H1 (cell line): ENCODE results near the gene SEC14L6. TPM values are rescaled to one million over a fixed set of nuclear protein-coding genes. Genes with fewer than 3 reads are reported as not detected.

Experiments
- CTCF ChIA-PET: fragments of 300-600 bp; sonication (Branson Sonifier 250); formaldehyde crosslinking; loops from one replicate; lab custom pipeline; 2021; ENCODE audit not compliant: partially characterized antibody; lab: Charles Lee
- POLR2A ChIA-PET: fragments of 300-600 bp; sonication (Branson Sonifier 250); formaldehyde crosslinking; loops from one replicate; lab custom pipeline; 2021; ENCODE audit warnings: inconsistent platforms; ENCODE audit not compliant: partially characterized antibody; lab: Charles Lee
- DNase-seq, 2 experiments: peaks; one replicate each; pipeline versions ENCODE4 v3.0.0 to v3.0.0-alpha.2; 2010 to 2022; ENCODE audit warnings: low spot score in 2 of 2, low read depth in 1 of 2, mixed read lengths in 1 of 2
- FAIRE-seq: peaks from 2 replicates; lab custom pipeline; 2011; peaks lifted over from hg19 to GRCh38; lab: Jason Lieb, UNC
- H2AFZ ChIP-seq: 2 replicates; pipeline ENCODE4 v1.8.1; 2012; ENCODE audit warnings: low read length, inconsistent platforms
- H2AK5ac ChIP-seq: 2 replicates; pipeline ENCODE4 v1.6.1; 2013; ENCODE audit warnings: low read depth, low read length
- H2BK120ac ChIP-seq: replicated peaks from 2 replicates; pipeline ENCODE3; 2013; ENCODE audit warnings: low read depth, low read length, inconsistent platforms
- H2BK12ac ChIP-seq: 2 replicates; pipeline ENCODE4 v1.6.1; 2013; ENCODE audit warnings: low read depth, low read length
- H2BK15ac ChIP-seq: 2 replicates; pipeline ENCODE4 v1.6.1; 2013; ENCODE audit warnings: low read length
- H2BK20ac ChIP-seq: 2 replicates; pipeline ENCODE4 v1.6.1; 2013; ENCODE audit warnings: low read length
- H2BK5ac ChIP-seq: 2 replicates; pipeline ENCODE4 v1.6.1; 2013; ENCODE audit warnings: low read depth, low read length
- H3K14ac ChIP-seq: 2 replicates; pipeline ENCODE4 v1.6.1; 2013; ENCODE audit warnings: inconsistent platforms; ENCODE audit not compliant: insufficient read length
- H3K18ac ChIP-seq: 2 replicates; pipeline ENCODE4 v1.6.1; 2013; ENCODE audit warnings: low read length; ENCODE audit errors: extremely low read depth
- H3K23ac ChIP-seq: 2 replicates; pipeline ENCODE4 v1.6.1; 2013; ENCODE audit warnings: inconsistent platforms; ENCODE audit not compliant: insufficient read length
- H3K23me2 ChIP-seq: 2 replicates; pipeline ENCODE4 v1.6.1; 2013; ENCODE audit warnings: low read depth, low read length
- H3K27ac ChIP-seq: 2 replicates; pipeline ENCODE4 v1.6.1; 2011; ENCODE audit warnings: low read depth, low read length, inconsistent platforms
- H3K27me3 ChIP-seq, 4 experiments: replicated peaks in 1 of 4; 1 replicate in 1 of 4; 2 replicates in 3 of 4; pipeline versions ENCODE4 v1.6.1 to v1.8.1; 2011 to 2013; ENCODE audit warnings: low read length in 3 of 4, mild to moderate bottlenecking in 3 of 4, inconsistent platforms in 2 of 4, mixed read lengths in 2 of 4, moderate library complexity in 1 of 4; ENCODE audit not compliant: control insufficient read depth in 3 of 4, insufficient read depth in 3 of 4; ENCODE audit errors: extremely low read depth in 1 of 4
- H3K36me3 ChIP-seq, 4 experiments: 2 replicates each; pipeline versions ENCODE4 v1.6.1 to v1.8.1; 2011 to 2013; ENCODE audit warnings: mild to moderate bottlenecking in 4 of 4, low read length in 3 of 4, moderate library complexity in 2 of 4, control low read depth in 1 of 4, inconsistent platforms in 1 of 4; ENCODE audit not compliant: insufficient read depth in 4 of 4, control insufficient read depth in 2 of 4
- H3K4ac ChIP-seq: replicated peaks from 2 replicates; pipeline ENCODE3; 2013; ENCODE audit warnings: low read length, low read depth, mixed read lengths, inconsistent platforms; ENCODE audit not compliant: insufficient read length
- H3K4me1 ChIP-seq, 4 experiments: replicated peaks in 1 of 4; 1 replicate in 1 of 4; 2 replicates in 3 of 4; pipeline versions ENCODE4 v1.6.1 to v1.8.1; 2011 to 2013; ENCODE audit warnings: low read length in 3 of 4, inconsistent platforms in 2 of 4, mixed read lengths in 1 of 4; ENCODE audit not compliant: insufficient read depth in 4 of 4, control insufficient read depth in 3 of 4
- H3K4me2 ChIP-seq, 2 experiments: 2 replicates each; pipeline versions ENCODE4 v1.6.1 to v1.8.1; 2011 to 2013; ENCODE audit warnings: low read depth in 2 of 2, low read length in 2 of 2, control low read depth in 1 of 2, inconsistent platforms in 1 of 2, mild to moderate bottlenecking in 1 of 2; ENCODE audit not compliant: insufficient read depth in 1 of 2
- H3K4me3 ChIP-seq, 4 experiments: fragments of 200-600, 300-600 bp in 1 of 4; sonication (generic), shearing (Covaris generic), sonication (Bioruptor Twin) in 1 of 4; 2 replicates each; pipeline versions ENCODE4 v1.5.1 to v1.8.1; 2011 to 2016; ENCODE audit warnings: low read length in 4 of 4, low read depth in 3 of 4, control low read depth in 2 of 4, inconsistent platforms in 2 of 4, mild to moderate bottlenecking in 2 of 4, mixed read lengths in 1 of 4, moderate library complexity in 1 of 4; ENCODE audit not compliant: insufficient read depth in 2 of 4; ENCODE audit errors: extremely low read depth in 1 of 4
- H3K56ac ChIP-seq: replicated peaks from 2 replicates; pipeline ENCODE3; 2013; ENCODE audit warnings: low read depth, mild to moderate bottlenecking, mixed read lengths, low read length, inconsistent platforms; ENCODE audit not compliant: insufficient read length
- H3K79me1 ChIP-seq: 2 replicates; pipeline ENCODE4 v1.6.1; 2013; ENCODE audit warnings: low read depth, low read length, control low read depth
- H3K79me2 ChIP-seq, 2 experiments: 2 replicates each; pipeline versions ENCODE4 v1.6.1 to v1.8.1; 2012 to 2013; ENCODE audit warnings: low read length in 2 of 2, mild to moderate bottlenecking in 2 of 2, inconsistent platforms in 1 of 2; ENCODE audit not compliant: insufficient read depth in 2 of 2, control insufficient read depth in 1 of 2
- H3K9ac ChIP-seq, 4 experiments: replicated peaks in 1 of 4; 1 replicate in 1 of 4; 2 replicates in 3 of 4; pipeline versions ENCODE4 v1.6.1 to v1.8.1; 2011 to 2013; ENCODE audit warnings: low read depth in 3 of 4, low read length in 3 of 4, control low read depth in 2 of 4, mild to moderate bottlenecking in 2 of 4, moderate library complexity in 2 of 4, inconsistent platforms in 1 of 4; ENCODE audit errors: extremely low read depth in 1 of 4
- H3K9me3 ChIP-seq, 2 experiments: 2 replicates each; pipeline versions ENCODE4 v1.6.1 to v1.8.1; 2012 to 2013; ENCODE audit warnings: mild to moderate bottlenecking in 2 of 2, moderate library complexity in 2 of 2, control low read depth in 1 of 2, inconsistent platforms in 1 of 2, low read depth in 1 of 2, low read length in 1 of 2, mixed read lengths in 1 of 2; ENCODE audit not compliant: insufficient read depth in 2 of 2
- H4K20me1 ChIP-seq, 2 experiments: replicated peaks in 1 of 2; 2 replicates each; pipeline versions ENCODE3 to v1.8.1; 2011 to 2013; ENCODE audit warnings: inconsistent platforms in 2 of 2, low read length in 2 of 2, mild to moderate bottlenecking in 1 of 2; ENCODE audit not compliant: insufficient read depth in 2 of 2, control insufficient read depth in 1 of 2
- H4K5ac ChIP-seq: 2 replicates; pipeline ENCODE4 v1.6.1; 2013; ENCODE audit warnings: low read length, low read depth, mixed read lengths, inconsistent platforms; ENCODE audit not compliant: insufficient read length
- H4K8ac ChIP-seq: 2 replicates; pipeline ENCODE4 v1.8.0; 2013; ENCODE audit warnings: mild to moderate bottlenecking, moderate library complexity, low read length, inconsistent platforms; ENCODE audit not compliant: insufficient read depth; ENCODE audit errors: extremely low read depth
- H4K91ac ChIP-seq: replicated peaks from 2 replicates; pipeline ENCODE3; 2013; ENCODE audit warnings: low read length, mixed read lengths, inconsistent platforms; ENCODE audit not compliant: insufficient read length
- ATF3 ChIP-seq: IDR thresholded peaks from 2 replicates; pipeline ENCODE4 v1.6.1; 2011; ENCODE audit warnings: low read depth, mild to moderate bottlenecking, low read length; ENCODE audit not compliant: insufficient read depth
- CBX8 ChIP-seq: fragments of 300-800, 300-1000 bp; sonication (generic); IDR thresholded peaks from 2 replicates; pipeline ENCODE4 v1.7.1; 2016; ENCODE audit warnings: low read depth, low read length, borderline replicate concordance
- GABPA ChIP-seq: IDR thresholded peaks from 2 replicates; pipeline ENCODE4 v1.6.1; 2011; ENCODE audit warnings: mild to moderate bottlenecking, low read length, moderate library complexity, borderline replicate concordance; ENCODE audit not compliant: insufficient read depth
- JUN ChIP-seq: IDR thresholded peaks from 2 replicates; pipeline ENCODE4 v1.6.1; 2011; ENCODE audit warnings: low read depth, mild to moderate bottlenecking, improper control_type of control experiment, low read length
- KDM1A ChIP-seq: fragments of 200-600, 300-600 bp; sonication (generic); IDR thresholded peaks from 2 replicates; pipeline ENCODE4 v1.7.1; 2016; ENCODE audit warnings: mild to moderate bottlenecking, low read length, borderline replicate concordance
- NANOG ChIP-seq: IDR thresholded peaks from 2 replicates; pipeline ENCODE4 v1.6.1; 2011; ENCODE audit warnings: low read length, low read depth, mild to moderate bottlenecking, inconsistent platforms; ENCODE audit not compliant: insufficient read depth, poor library complexity, severe bottlenecking
- POLR2A ChIP-seq, 2 experiments: IDR thresholded peaks; 1 replicate in 1 of 2; 2 replicates in 1 of 2; pipeline ENCODE4 v1.6.1; 2011; ENCODE audit warnings: low read depth in 2 of 2, low read length in 2 of 2, mild to moderate bottlenecking in 2 of 2; ENCODE audit errors: control extremely low read depth in 1 of 2
- RXRA ChIP-seq: IDR thresholded peaks from 2 replicates; pipeline ENCODE4 v1.6.1; 2011; ENCODE audit warnings: low read depth, mild to moderate bottlenecking, low read length, moderate library complexity; ENCODE audit not compliant: insufficient read depth
- SIRT6 ChIP-seq: IDR thresholded peaks from one replicate; pipeline ENCODE4 v1.7.1; 2012; ENCODE audit warnings: low read length, inconsistent platforms
- USF2 ChIP-seq: IDR thresholded peaks from 2 replicates; pipeline ENCODE4 v1.6.1; 2011; ENCODE audit warnings: low read length, improper control_type of control experiment
- WGBS, 2 experiments: shearing (Covaris generic) in 1 of 2; methylation state at CpG; one replicate each; pipeline versions ENCODE4 v1.1.6 to v1.1.7; 2013 to 2015; ENCODE audit warnings: low lambda C conversion rate in 2 of 2, mixed read lengths in 2 of 2, inconsistent platforms in 1 of 2, low coverage in 1 of 2, missing lambda C conversion rate in 1 of 2; ENCODE audit not compliant: insufficient replicate concordance in 2 of 2, insufficient coverage in 1 of 2, insufficient read length in 1 of 2; ENCODE audit errors: extremely low coverage in 1 of 2, missing lambda C conversion rate in 1 of 2; 5-methylcytosine and 5-hydroxymethylcytosine counted together
- polyA plus RNA-seq, 7 experiments: library from polyadenylated mRNA; depleted of rRNA in 3 of 7; stranded (reverse) in 5 of 7; unstranded in 2 of 7; fragments of >200 nt in 5 of 7; fragments of 200-250 nt in 2 of 7; gene quantifications; 1 replicate in 5 of 7; 2 replicates in 1 of 7; 4 replicates in 1 of 7; pipeline versions ENCODE4 v1.2.1 to v1.2.3, GENCODE V29; 2011 to 2013; ENCODE audit warnings: missing spikeins in 2 of 7, mixed read lengths in 2 of 7
- total RNA-seq: library from RNA; stranded (reverse); fragmentation: NEBNext Ultra II Directional; extraction: Animal tissue kit (Norgen Biotek cat#: 25700); gene quantifications from 2 replicates; pipeline ENCODE4 v1.2.1, GENCODE V29; 2021

SEC14L6 gene
- total and polyA plus RNA-seq, 2 of the 8 experiments (the other 6 are each of a cell fraction or from before 2014, with no cell fraction given), result 0.63 to 2.1 TPM

GRCh38 chr22:30596199-30596598 is 49.7 kb upstream of the SEC14L6 start:
- Histone ChIP-seq H2BK12ac (no peak overlapping the region), H3K36me3 (no peaks in the 10 kb centered on the region), H3K18ac (no peak overlapping the region), H3K4me1 (0 out of 7 replicates have a peak, but pooled peaks cover 0 to under 1% (median 0%) of the 10 kb centered on the region in 4 experiments), H3K14ac (no peak overlapping the region), H3K27ac (no peak overlapping the region), H3K4ac (no peak overlapping the region), H3K27me3 (no peaks in the 10 kb centered on the region; a peak in 2 of 7 replicates), H2BK15ac (no peak overlapping the region), H4K5ac (no peak overlapping the region), H3K79me2 (peaks cover 3 to 5% of the 10 kb centered on the region in 2 experiments), H3K79me1 (no peaks in the 10 kb centered on the region), H4K91ac (no peak overlapping the region), H2BK5ac (no peak overlapping the region), H3K9ac (no peak overlapping the region), H4K20me1 (peaks cover 0 to 2% of the 10 kb centered on the region in 2 experiments), H3K23ac (no peak overlapping the region), H3K9me3 (no peaks in the 10 kb centered on the region), H3K56ac (no peak overlapping the region), H2AFZ (no peak overlapping the region), H2BK120ac (no peak overlapping the region), H2BK20ac (no peak overlapping the region), H3K4me3 (no peak overlapping the region), H2AK5ac (no peak overlapping the region), H3K23me2 (peaks cover 2% of the 10 kb centered on the region), H3K4me2 (no peak overlapping the region), H4K8ac (no peak overlapping the region)
- 79% methylated on average over 2 of the region's 2 CpGs; no CpG with 5 or more reads in 1 of the 2 experiments for WGBS, 2 experiments
- POLR2A ChIA-PET, result interaction anchor here (0.7 to 0.9 kb wide), 3 partner anchors 9 to 62 kb away, joined by 3 to 4 read pairs (median 3); no protein-coding TSS in a partner anchor
- TF ChIP-seq POLR2A (IDR thresholded peaks at IDR 0.05; ENCODE audit: control extremely low read depth in 1 of 2, low read depth in 2 of 2, low read length in 2 of 2) (no peak), KDM1A (no peak), USF2 (no peak), ATF3 (no peak), JUN (no peak), RXRA (no peak), CBX8 (no peak), SIRT6 (no peak), NANOG (no peak), GABPA (no peak)
- no peak for DNase-seq
- FAIRE-seq, result no peak
- CTCF ChIA-PET, result interaction anchor here (0.9 to 7.6 kb wide), 3 partner anchors 10 to 159 kb away, joined by 3 to 52 read pairs (median 3); partner anchors contain the start of gene TCN2
